CD4-positive, alpha-beta T cell treated with Interleukin-17A for 1 hour (primary cell): Measurements from ENCODE around the gene OR1M1.
"Not testable (repeated sequence)": the region's sequence is repeated elsewhere in the genome, so short reads cannot be mapped to it uniquely, and the experiment has no call there.

Source experiments
- DNase-seq: peaks from one replicate; pipeline ENCODE4 v3.0.0-alpha.2; 2020

OR1M1 gene, protein sequence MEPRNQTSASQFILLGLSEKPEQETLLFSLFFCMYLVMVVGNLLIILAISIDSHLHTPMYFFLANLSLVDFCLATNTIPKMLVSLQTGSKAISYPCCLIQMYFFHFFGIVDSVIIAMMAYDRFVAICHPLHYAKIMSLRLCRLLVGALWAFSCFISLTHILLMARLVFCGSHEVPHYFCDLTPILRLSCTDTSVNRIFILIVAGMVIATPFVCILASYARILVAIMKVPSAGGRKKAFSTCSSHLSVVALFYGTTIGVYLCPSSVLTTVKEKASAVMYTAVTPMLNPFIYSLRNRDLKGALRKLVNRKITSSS

GRCh38 chr19:9086761-9087160 is at the start of gene OR1M1:
TSS of gene OR1M1 (plus strand) at chr19:9087061. CDS start at chr19:9093245, 6,184 bp downstream.
- no peak for DNase-seq

GRCh38 chr19:9037400-9038062 is 49.3 kb upstream of the OR1M1 start:
- DNase-seq: no peak

- no peak for DNase-seq
Observed at GRCh38 chr19:9039728-9040127, 47.1 kb upstream of the OR1M1 start.

GRCh38 chr19:9040131-9040530 is 46.7 kb upstream of the OR1M1 start:
- no peak for DNase-seq

- no peak for DNase-seq
Observed at GRCh38 chr19:9041023-9041422, 45.8 kb upstream of the OR1M1 start.

- DNase-seq: no peak
Observed at GRCh38 chr19:9043524-9043923, 43.3 kb upstream of the OR1M1 start.

DNA sequence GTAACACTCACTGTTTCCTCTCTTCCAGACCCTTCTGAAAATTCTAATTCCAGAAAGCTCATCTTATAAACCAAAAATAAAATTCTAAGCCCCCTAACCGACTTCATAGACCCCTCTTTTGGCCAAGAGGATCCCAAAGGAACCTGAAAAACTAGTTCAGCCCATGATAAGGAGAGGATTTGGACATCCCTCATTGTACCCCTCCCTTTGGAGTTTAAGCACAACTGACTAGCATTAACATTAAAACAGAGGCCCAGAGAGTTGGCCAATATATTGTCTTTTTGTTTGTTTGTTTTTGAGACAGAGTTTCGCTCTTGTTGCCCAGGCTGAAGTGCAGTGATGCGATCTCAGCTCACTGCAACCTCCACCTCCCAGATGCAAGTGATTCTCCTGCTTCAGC is 42.4 kb upstream of the OR1M1 start:
- DNase-seq: no peak

DNA sequence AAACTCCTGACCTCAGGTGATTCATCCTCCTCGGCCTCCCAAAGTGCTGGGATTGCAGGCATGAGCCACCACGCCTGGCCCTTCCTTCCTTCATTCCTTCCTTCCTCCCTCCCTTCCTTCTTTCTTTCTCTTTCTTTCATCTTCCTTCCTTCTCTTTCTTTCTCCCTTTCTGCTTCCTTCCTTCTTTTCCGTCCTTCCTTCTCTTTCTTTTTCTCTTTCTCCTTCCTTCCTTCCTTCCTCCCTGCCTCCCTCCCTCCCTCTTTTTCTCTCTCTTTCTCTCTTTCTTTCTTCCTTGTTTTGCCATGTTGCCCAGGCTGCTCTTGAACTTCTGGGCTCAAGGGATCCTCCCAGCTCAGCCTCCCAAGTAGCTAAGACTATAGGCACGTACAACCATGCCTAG is 40.2 kb upstream of the OR1M1 start:
- DNase-seq: no peak

DNA sequence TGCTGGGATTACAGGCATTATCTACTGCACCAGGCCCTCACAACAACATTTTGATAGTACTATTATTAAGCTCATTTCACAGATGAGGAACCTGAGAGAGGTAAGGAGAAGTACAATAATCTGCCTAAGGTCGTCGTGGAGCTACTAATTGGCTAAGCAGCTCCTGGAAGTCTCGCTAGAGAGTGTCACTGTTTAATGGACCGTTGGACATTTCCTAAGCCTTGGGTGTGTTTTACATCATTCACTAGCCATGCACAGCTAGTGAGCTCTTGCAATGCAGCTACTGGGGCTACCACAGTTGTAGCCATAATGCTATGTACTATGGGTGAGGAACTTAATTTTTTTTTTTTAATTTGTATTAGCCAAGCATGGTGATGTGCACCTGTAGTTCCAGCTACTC is 34.0 kb upstream of the OR1M1 start:
- no peak for DNase-seq

DNA sequence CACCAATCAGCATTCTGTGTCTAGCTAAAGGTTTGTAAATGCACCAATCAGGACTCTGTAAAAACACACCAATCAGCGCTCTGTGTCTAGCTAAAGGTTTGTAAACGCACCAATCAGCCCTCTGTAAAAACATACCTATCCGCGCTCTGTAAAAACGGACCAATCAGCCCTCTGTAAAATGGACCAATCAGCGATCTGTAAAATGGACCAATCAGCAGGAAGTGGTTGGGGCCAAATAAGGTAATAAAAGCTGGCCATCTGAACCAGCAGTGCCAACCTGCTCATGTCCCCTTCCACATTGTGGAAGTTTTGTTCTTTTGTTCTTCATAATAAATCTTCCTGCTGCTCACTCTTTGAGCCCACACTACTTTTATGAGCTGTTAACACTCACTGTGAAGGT is 33.2 kb upstream of the OR1M1 start:
- not testable (repeated sequence) for DNase-seq

- DNase-seq: no peak
Observed at GRCh38 chr19:9054207-9054606, 32.7 kb upstream of the OR1M1 start.

GRCh38 chr19:9054765-9055164 is 32.1 kb upstream of the OR1M1 start:
- no peak for DNase-seq

GRCh38 chr19:9056131-9056530 is 30.7 kb upstream of the OR1M1 start:
- DNase-seq: not testable (repeated sequence)

DNA sequence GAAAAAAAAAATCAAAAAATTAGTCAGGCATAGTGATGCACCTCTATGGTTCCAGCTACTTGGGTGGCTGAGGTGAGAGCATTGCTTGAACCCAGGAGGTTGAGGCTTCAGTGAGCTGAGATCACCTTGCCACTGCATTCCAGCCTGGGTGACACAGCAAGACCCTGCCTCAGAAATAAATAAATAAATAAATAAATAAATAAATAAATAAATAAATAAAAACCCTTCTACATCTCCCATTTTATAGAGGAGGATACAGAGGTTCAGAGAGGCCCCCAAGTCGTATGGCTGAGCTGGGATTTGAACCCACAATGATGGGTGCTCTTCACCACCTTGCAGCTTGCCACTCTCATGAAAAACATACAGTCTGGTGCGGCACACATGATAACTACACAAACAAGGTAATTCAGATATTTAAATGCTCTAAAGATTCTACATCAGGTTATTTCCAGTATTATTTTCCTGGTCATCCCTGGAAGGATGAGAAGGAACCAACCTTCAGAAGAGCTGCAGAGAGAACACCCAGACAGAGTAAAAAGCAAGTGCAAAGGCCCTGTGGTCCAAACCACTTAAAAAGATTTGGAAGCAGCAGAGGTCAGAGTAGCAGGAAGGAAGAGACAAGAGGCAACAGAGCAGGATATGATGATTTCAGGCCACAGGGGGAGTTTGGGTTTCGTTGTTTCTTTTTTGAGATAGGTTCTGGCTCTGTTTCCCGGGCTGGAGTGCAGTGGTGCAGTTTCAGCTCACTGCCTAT is 29.2 kb upstream of the OR1M1 start:
- no peak for DNase-seq

GRCh38 chr19:9058905-9059667 is 27.8 kb upstream of the OR1M1 start:
- DNase-seq: no peak

GRCh38 chr19:9060564-9061340 is 26.1 kb upstream of the OR1M1 start:
- no peak for DNase-seq

DNA sequence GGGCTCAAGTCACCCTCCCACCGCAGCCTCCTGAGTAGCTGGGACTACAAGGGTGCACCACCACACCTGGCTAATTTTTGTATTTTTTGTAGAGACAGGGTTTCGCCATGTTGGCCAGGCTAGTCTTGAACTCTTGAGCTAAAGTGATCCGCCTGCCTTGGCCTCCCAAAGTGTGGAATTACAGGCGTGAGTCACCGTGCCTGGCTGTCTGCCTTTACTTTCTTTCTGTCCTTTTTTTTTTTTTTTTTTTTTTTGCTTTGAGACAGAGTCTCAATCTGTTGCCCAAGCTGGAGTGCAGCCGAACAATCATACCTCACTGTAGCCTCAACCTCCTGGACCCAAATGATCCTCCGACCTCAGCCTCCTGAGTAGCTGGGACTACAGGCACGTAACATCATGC is 25.0 kb upstream of the OR1M1 start:
- DNase-seq: no peak

DNA sequence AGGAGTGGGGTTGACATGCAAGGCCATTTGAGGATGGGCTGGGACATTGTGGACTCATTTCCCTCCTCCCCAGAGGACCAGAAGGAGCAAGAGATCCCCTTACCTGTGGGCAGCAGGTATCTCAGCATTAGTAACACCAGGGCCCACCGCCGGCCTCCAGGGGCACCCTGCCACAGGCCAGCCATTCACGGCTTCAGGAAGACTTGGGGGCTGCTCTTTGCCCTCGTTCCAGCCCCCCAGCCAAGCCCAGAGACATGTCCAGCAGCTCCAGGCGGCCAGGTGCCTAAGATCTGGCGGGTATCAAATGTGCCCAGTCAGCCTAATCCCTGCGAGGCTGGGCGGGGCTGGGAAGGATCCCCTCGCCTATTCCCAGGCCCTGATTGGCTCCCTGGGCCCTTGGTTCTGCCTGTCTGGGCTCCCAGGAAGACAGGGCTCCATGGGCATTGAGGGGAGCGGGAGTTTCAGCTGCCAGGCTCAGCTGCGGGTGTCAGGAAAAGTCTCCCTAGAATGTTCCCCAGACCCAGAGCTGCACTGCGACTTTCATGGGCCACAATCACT is 21.3 kb upstream of the OR1M1 start:
- DNase-seq: no peak

DNA sequence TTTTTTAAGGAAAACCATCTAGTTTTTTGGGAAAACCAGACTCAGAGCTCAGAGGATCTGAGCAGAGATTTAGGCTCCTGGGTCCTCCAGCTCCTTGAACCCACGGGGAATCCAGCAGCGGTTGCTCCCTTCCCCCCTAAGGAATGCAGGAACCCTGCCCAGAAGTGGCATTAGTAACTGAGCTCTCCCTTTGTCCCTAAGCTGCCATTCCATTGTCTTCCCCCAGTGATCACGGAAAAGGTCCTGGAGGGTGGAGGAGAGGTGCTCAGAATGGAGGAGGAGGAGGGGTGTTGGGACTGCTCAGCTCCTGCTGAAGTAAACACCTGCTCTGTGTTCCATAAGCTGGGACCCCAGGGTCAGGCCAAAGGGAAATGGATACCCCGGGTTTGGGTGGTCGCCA is 16.8 kb upstream of the OR1M1 start:
- no peak for DNase-seq

DNA sequence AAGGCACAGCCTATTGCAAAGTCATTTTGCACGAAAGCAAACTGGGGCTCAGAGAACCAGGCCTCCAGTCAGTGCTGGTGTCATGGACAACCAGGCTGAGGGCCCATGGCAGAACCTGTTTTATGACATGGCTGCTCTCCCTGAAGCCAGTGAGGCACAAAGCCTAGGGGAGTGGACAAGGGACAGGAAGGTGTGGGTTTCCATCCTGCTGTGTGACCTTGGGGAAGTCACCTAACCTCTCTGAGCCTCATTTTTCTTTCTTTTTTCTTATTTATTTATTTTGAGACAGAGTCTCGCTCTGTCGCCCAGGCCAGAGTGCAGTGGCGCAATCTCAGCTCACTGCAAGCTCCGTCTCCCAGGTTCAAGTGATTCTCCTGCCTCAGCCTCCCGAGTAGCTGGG is 15.1 kb upstream of the OR1M1 start:
- not testable (repeated sequence) for DNase-seq

GRCh38 chr19:9073806-9074205 is 13.1 kb upstream of the OR1M1 start:
- DNase-seq: no peak
